Measurements from ENCODE around the gene BMF. TPM values are rescaled to one million over a fixed set of nuclear protein-coding genes. Genes with fewer than 3 reads are reported as not detected.

BMF gene
- total and polyA plus RNA-seq, 2 donors (not counting 3 experiments of a cell fraction or from before 2014, with no cell fraction given), result 8.6 to 9.8 TPM

GRCh38 chr15:40062816-40063562 lies 45.7 kb downstream of the BMF start:
- Histone ChIP-seq H4K20me1 (replicated peaks; ENCODE audit: control insufficient read depth, extremely low read depth, insufficient read depth, low read length) (no peaks in the 10 kb centered on the region), H3K36me3 (ENCODE audit: control insufficient read depth in 2 of 2, extremely low read depth in 1 of 2, insufficient read depth in 2 of 2, low read length in 2 of 2) (no peaks in the 10 kb centered on the region), H3K4me1 (ENCODE audit: control insufficient read depth, extremely low read depth, insufficient read depth, low read length) (peaks cover 15% of the 10 kb centered on the region), H3K79me2 (ENCODE audit: control insufficient read depth, insufficient read depth, low read length) (no peaks in the 10 kb centered on the region), H3K9me3 (replicated peaks; ENCODE audit: control insufficient read depth, insufficient read depth, low read length) (no peaks in the 10 kb centered on the region), H3K9me1 (replicated peaks; ENCODE audit: control insufficient read depth, extremely low read depth, insufficient read depth, low read length) (no peaks in the 10 kb centered on the region), H3K27ac (ENCODE audit: insufficient read depth, low read depth, low read length) (peak overlapping the region; percentile 67), H3K4me3 (replicated peaks in 1 of 3; ENCODE audit: insufficient read depth in 1 of 3, low read depth in 1 of 3, low read length in 3 of 3) (no peak overlapping the region), H2AFZ (ENCODE audit: low read depth, low read length) (no peak overlapping the region), H3K27me3 (ENCODE audit: control insufficient read depth in 2 of 2, insufficient read depth in 2 of 2, low read length in 2 of 2) (no peaks in the 10 kb centered on the region), H3K9ac (replicated peaks; ENCODE audit: extremely low read depth, insufficient read depth, low read length) (no peak overlapping the region), H3K4me2 (ENCODE audit: insufficient read depth, low read length) (no peak overlapping the region)
- FAIRE-seq (no peak), DNase-seq (ENCODE audit: low read depth, low spot score) (no peak)
- BruUV-seq (replicated peaks), result no TSS peak
- intact Hi-C loops (cut with micrococcal nuclease), result no loop called here
- dilution Hi-C loops (cut with MboI; ENCODE audit: extremely low pct_ligation_motif_present, low sequenced_read_pairs), result no loop called here
- ChIA-PET POLR2A (no interaction called here), CTCF (interaction anchor here (0.9 kb wide), 2 partner anchors 16 to 212 kb away, joined by 3 read pairs; no protein-coding TSS in a partner anchor)
- TF ChIP-seq GATA2 (IDR thresholded peaks at IDR 0.05; ENCODE audit: insufficient read depth, insufficient read length, low read depth, low read length) (no peak), FOS (IDR thresholded peaks at IDR 0.05; ENCODE audit: borderline replicate concordance, insufficient read depth, low read length) (no peak), JUN (IDR thresholded peaks at IDR 0.05; ENCODE audit: borderline replicate concordance, insufficient read depth, insufficient read length, low read depth) (no peak), MYC (IDR thresholded peaks at IDR 0.05; ENCODE audit: low read depth, low read length) (no peak), POLR2AphosphoS5 (IDR thresholded peaks at IDR 0.05; ENCODE audit: insufficient read depth, low read depth, low read length) (no peak), POLR2A (IDR thresholded peaks at IDR 0.05; ENCODE audit: low read depth, low read length) (no peak), CTCF (IDR thresholded peaks at IDR 0.05; ENCODE audit: extremely low read depth in 1 of 2, insufficient read depth in 1 of 2, low read depth in 1 of 2, low read length in 2 of 2) (no peak), EZH2 (IDR thresholded peaks at IDR 0.05; ENCODE audit: borderline replicate concordance, low read depth, low read length, severe bottlenecking) (no peak), MAX (IDR thresholded peaks at IDR 0.05; ENCODE audit: insufficient read depth, insufficient read length) (no peak)

All from endothelial cell of umbilical vein (primary cell).